LNCaP clone FGC (cell line): ENCODE data around the gene RAB26.

Experiments used
- DNase-seq: peaks from one replicate; pipeline ENCODE4 v3.0.0-alpha.2; 2011; ENCODE audit warnings: low read depth
- H3K4me3 ChIP-seq: 2 replicates; pipeline ENCODE4 v1.5.1; 2011; ENCODE audit warnings: mild to moderate bottlenecking, low read depth, low read length, control low read depth
- TF ChIP-seq, protein P1 (sequence below): IDR thresholded peaks from 2 replicates; pipeline ENCODE4 v1.5.1; 2012; ENCODE audit warnings: mild to moderate bottlenecking; ENCODE audit not compliant: control insufficient read depth, insufficient read depth; ENCODE audit errors: extremely low read depth

RAB26 gene

DNA sequence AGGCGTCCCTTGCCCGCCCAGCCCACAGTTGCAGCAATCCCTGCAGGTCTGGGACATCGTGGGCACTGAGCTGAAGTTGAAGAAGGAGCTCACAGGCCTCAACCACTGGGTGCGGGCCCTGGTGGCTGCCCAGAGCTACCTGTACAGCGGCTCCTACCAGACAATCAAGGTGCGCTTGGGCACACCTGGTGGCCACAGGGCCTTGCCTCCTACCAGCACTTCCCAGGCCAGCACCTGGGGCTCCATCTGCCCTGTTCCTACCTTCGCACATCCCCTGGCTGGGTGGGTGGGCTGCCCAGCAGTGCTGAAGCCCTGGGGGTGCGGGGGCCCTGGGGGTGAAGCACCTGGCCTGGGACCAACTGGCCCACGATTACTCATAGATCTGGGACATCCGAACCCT lies 27.0 kb downstream of the RAB26 start:
- no peak overlapping the region for H3K4me3 ChIP-seq
- no peak for DNase-seq
- TF ChIP-seq, protein P1, sequence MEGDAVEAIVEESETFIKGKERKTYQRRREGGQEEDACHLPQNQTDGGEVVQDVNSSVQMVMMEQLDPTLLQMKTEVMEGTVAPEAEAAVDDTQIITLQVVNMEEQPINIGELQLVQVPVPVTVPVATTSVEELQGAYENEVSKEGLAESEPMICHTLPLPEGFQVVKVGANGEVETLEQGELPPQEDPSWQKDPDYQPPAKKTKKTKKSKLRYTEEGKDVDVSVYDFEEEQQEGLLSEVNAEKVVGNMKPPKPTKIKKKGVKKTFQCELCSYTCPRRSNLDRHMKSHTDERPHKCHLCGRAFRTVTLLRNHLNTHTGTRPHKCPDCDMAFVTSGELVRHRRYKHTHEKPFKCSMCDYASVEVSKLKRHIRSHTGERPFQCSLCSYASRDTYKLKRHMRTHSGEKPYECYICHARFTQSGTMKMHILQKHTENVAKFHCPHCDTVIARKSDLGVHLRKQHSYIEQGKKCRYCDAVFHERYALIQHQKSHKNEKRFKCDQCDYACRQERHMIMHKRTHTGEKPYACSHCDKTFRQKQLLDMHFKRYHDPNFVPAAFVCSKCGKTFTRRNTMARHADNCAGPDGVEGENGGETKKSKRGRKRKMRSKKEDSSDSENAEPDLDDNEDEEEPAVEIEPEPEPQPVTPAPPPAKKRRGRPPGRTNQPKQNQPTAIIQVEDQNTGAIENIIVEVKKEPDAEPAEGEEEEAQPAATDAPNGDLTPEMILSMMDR, result no peak

DNA sequence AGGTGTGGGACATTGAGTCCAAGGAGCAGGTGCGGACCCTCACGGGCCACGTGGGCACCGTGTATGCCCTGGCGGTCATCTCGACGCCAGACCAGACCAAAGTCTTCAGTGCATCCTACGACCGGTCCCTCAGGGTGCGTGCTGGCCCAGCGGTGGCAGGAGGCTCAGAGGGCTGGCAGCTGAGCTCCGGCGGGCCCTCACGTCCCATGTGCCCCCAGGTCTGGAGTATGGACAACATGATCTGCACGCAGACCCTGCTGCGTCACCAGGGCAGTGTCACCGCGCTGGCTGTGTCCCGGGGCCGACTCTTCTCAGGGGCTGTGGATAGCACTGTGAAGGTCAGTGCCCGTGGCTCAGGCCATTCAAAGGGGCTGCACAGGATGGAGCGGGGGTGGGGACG lies 27.6 kb downstream of the RAB26 start:
- no peak overlapping the region for H3K4me3 ChIP-seq
- DNase-seq, result no peak
- TF ChIP-seq, protein P1, result no peak

DNA sequence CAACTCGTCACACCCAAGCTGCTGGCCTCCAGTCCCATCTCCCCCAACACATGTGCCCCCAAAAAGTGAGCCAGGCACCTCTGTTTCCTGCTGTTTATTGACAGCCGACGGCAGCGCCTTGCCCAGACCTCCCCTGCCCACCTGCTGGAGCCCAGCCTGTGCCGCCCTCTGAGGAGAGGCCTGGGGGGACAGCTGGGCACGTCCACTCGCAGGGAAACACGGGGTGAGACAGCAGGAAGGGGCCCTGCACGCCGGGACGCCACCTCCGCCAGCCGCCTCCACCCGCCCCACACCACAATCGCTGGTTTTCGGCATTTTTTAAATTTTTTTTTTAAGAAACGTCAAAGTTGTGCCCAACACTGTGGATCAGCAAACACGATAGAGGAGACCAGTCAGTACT lies 28.7 kb downstream of the RAB26 start:
- TF ChIP-seq, protein P1, result no peak
- no peak overlapping the region for H3K4me3 ChIP-seq
- DNase-seq, result no peak

DNA sequence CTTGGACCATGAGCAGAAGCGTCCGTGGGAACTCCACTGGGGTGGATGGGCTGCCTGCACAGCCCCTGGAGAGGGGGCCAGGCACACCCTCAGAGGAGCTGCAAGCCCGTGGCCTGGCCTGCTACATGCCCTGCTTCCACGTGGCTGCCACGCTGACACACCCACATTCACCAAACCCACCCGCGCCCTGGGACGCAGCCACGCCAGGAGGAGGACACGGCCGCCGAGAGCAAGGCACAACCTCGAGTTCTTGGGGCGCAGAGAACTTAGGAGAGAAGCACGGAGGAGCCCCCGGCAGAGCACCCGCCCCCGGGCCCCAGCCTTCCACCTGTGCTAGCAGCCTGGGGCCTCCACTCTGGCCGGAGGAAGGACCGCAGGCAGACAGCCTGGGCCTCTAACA lies 29.1 kb downstream of the RAB26 start:
- DNase-seq, result no peak
- TF ChIP-seq, protein P1, result no peak
- H3K4me3 ChIP-seq, result no peak overlapping the region

DNA sequence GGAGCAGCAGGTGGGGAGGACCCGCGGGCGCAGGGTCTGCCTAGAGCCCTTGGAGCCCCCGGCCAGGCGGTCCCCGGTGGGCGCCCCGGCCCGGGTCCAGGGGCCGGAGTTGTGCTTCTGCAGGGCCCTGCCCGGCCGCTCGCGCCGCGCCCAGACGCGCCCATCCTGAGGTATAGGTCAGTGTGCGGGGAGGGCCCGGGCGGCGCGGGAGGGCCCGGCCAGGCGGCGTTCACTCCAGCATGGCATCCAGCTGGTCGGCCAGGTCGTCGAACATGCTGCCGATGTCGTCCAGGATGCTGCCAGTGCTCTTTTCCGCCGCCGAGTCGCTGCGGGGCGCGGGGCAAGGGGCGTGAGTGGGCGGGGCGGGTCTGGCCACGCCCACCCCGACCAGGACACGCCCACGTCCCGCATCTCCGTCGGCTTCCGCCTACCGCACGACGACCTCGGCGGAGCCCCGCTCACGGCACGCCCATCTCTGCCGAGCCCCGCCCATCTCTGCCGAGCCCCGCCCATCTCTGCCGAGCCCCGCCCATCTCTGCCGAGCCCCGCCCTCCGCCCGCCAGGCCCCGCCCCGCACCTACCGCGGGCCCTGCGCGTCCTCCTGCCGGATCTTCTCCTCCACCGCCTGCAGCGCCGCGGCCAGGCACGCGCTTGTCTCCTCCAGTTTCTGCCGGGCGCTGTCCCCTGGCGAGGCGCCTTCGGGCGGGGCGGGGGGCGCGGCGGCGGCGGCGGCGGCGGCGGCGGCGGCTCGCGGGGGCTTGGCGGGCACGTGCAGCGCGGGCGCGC lies 30.1 kb downstream of the RAB26 start:
- no peak overlapping the region for H3K4me3 ChIP-seq
- no peak for DNase-seq
- TF ChIP-seq, protein P1, result no peak

DNA sequence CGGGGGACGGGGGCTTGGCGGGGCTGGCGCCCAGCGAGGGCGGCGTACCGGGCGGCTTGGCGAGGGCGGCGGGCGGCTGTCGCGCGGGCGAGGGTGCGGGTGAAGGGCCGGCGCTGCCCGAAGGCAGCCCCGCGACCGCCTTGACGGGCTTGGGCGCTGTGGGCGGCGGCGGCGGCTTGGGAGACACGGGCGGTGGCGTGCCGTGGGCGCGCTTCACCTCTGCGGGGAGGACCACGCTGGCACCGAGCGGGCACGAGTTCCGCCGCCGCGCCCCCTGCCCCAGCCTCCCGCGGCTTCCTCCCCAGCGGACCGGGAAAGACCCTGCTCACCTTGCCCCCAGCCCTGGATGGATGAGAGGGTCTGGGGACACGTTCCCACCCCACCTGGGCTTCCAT lies 30.7 kb downstream of the RAB26 start:
- no peak for DNase-seq
- TF ChIP-seq, protein P1, result no peak
- no peak overlapping the region for H3K4me3 ChIP-seq

DNA sequence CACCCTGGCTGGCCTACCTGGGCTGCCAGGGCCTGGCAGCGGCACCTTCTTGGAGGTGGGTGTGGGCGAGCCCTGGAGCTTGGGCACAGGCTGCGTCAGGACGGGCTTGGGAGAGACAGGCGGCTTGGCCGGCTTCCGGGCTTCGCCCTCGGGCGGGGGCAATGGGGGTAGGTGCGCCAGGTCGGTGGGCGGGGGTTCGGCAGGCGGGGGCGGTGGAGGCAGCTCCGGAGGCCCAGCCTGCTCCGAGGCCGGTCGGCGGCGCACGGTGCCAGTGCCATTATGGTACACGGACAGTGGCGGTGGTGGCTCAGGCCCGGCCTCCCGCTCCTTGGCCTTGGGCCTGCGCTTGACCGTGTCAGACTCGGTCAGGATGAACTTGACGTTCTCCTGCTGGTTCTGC lies 31.2 kb downstream of the RAB26 start:
- H3K4me3 ChIP-seq, result no peak overlapping the region
- TF ChIP-seq, protein P1, result no peak
- no peak for DNase-seq
